ENCODE results near the gene NDUFV1. TPM values are rescaled to one million over a fixed set of nuclear protein-coding genes. Genes with fewer than 3 reads are reported as not detected.

Gene NDUFV1
- total and polyA plus RNA-seq, 2 of the 4 experiments (the other 2 are of a cell fraction): 120 to 133 TPM

DNA sequence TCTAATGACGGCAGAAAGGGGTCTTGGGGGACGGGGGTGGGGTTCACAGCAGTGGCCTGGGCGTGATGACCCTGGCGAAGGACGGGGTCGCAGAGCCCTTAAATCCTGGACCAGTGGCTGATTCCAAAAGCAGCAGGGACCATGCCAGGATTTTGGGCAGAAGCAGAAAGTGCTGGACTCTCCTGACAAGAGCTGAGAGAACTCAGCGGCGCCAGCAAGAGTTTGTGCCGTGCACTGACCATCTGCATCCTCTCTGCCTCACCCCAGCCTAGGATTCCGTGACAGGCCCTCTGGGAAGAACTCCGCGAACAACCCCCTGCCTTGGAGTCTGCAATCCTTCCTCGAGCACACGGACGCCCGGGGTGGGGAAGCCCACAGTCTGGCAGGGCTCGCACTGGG, 644 bp upstream of the NDUFV1 start:
- H3K9me1 ChIP-seq (ENCODE audit: insufficient read depth, low read length): no peaks in the 10 kb centered on the region
- peak; percentile 55 for ATAC-seq (ENCODE audit: low read depth)
- no peaks in the 10 kb centered on the region for H4K20me1 ChIP-seq (ENCODE audit: insufficient read depth, low read length)
- H3K56ac ChIP-seq (ENCODE audit: extremely low read depth, insufficient read depth, low read length): no peak overlapping the region
- peak overlapping the region; percentile 34 for H3K4ac ChIP-seq (ENCODE audit: low read depth, low read length)
- TF ChIP-seq MXI1 (IDR thresholded peaks at IDR 0.05; ENCODE audit: borderline replicate concordance, low read depth, low read length): no peak
- TF ChIP-seq POLR2A (IDR thresholded peaks at IDR 0.05; ENCODE audit: low read depth, low read length): no peak
- H3K79me1 ChIP-seq (ENCODE audit: low read depth in 1 of 2, low read length in 2 of 2): peaks cover 18 to 22% of the 10 kb centered on the region in 2 experiments
- intact Hi-C loops (cut with micrococcal nuclease) (no loop called here), in situ Hi-C loops (cut with MboI; ENCODE audit: low sequenced_read_pairs) (no loop called here), dilution Hi-C loops (cut with HindIII; ENCODE audit: low sequenced_read_pairs, unreplicated experiment) (no loop called here)
- peak overlapping the region; percentile 23 for H3K14ac ChIP-seq (replicated peaks; ENCODE audit: low read depth, low read length)
- no peak overlapping the region for H3K18ac ChIP-seq (ENCODE audit: low read depth, low read length)
- BruUV-seq (replicated peaks): no TSS peak
- WGBS, 2 experiments (ENCODE audit: extremely low coverage in 2 of 2, insufficient read length in 1 of 2): 30% methylated on average over 2 of the region's 17 CpGs; no CpG with 5 or more reads in 1 of the 2 experiments
- H3K23ac ChIP-seq (ENCODE audit: low read depth, low read length): no peak overlapping the region
- 0 out of 2 replicates have a peak, but pooled peaks cover 4% of the 10 kb centered on the region for H3K9me3 ChIP-seq (ENCODE audit: control insufficient read depth, insufficient read depth, low read length)
- no peak overlapping the region for H2BK15ac ChIP-seq (ENCODE audit: low read depth, low read length)
- H3K9ac ChIP-seq (ENCODE audit: low read depth, low read length): peak overlapping the region; percentile 62
- ChIA-PET CTCF (no interaction called here), POLR2A (ENCODE audit: unreplicated experiment) (no interaction called here)
- H2AK5ac ChIP-seq (ENCODE audit: low read depth, low read length): peak overlapping the region; percentile 33; the same call in 1 of the 2 replicates
- H4K8ac ChIP-seq (ENCODE audit: low read depth in 2 of 2, low read length in 2 of 2): peak overlapping the region; percentile 80 to 93
- peak overlapping the region; percentile 50; the same call in 1 of the 2 replicates for H4K91ac ChIP-seq (ENCODE audit: insufficient read depth, low read depth, low read length)
- H2AFZ ChIP-seq (replicated peaks; ENCODE audit: low read length, poor library complexity): peak overlapping the region; percentile 96
- DNase-seq: peak; percentile 41
- peak overlapping the region; percentile 89 for H3K4me2 ChIP-seq (ENCODE audit: low read depth, low read length)
- H4K5ac ChIP-seq (ENCODE audit: low read depth, low read length): peak overlapping the region; percentile 71
- H3K27ac ChIP-seq (ENCODE audit: insufficient read depth, low read length): peak overlapping the region; percentile 25; the same call in 1 of the 2 replicates
- no peak overlapping the region for H2BK5ac ChIP-seq (ENCODE audit: low read depth, low read length, poor library complexity, severe bottlenecking)
- no peak overlapping the region for H2BK20ac ChIP-seq (ENCODE audit: low read depth, low read length)
- peaks cover 18% of the 10 kb centered on the region for H3K36me3 ChIP-seq (ENCODE audit: control insufficient read depth, insufficient read depth, low read length)
- H2BK120ac ChIP-seq (ENCODE audit: low read depth, low read length): no peak overlapping the region
- H3K27me3 ChIP-seq (ENCODE audit: control insufficient read depth, insufficient read depth, low read length): peaks cover 2% of the 10 kb centered on the region; the same call in 1 of the 2 replicates
- peak overlapping the region; percentile 93 for H2AK9ac ChIP-seq (replicated peaks; ENCODE audit: low read depth, low read length, poor library complexity)
- H3K4me3 ChIP-seq (ENCODE audit: insufficient read depth, low read depth, low read length): peak overlapping the region; percentile 91
- peaks cover 6% of the 10 kb centered on the region; the same call in 1 of the 2 replicates for H3K4me1 ChIP-seq (ENCODE audit: control insufficient read depth, insufficient read depth, low read length)
